Retinal pigment epithelial cell (primary cell): Measurements from ENCODE around the gene LEMD1.
A peak's percentile ranks its signal among the peaks of the same experiment; 100 is the strongest.

Experiments used
- DNase-seq: peaks from one replicate; pipeline ENCODE4 v3.0.0-alpha.2; 2010; ENCODE audit warnings: low read depth
- H3K4me3 ChIP-seq: 2 replicates; pipeline ENCODE4 v1.5.1; 2011; ENCODE audit warnings: mild to moderate bottlenecking, low read length, control low read depth, moderate library complexity
- TF ChIP-seq, protein P1 (sequence below): conservative IDR thresholded peaks from 2 replicates; pipeline ENCODE4 v1.5.1; 2011; ENCODE audit warnings: low read depth, low read length, control low read depth, inconsistent platforms

LEMD1 gene

DNA sequence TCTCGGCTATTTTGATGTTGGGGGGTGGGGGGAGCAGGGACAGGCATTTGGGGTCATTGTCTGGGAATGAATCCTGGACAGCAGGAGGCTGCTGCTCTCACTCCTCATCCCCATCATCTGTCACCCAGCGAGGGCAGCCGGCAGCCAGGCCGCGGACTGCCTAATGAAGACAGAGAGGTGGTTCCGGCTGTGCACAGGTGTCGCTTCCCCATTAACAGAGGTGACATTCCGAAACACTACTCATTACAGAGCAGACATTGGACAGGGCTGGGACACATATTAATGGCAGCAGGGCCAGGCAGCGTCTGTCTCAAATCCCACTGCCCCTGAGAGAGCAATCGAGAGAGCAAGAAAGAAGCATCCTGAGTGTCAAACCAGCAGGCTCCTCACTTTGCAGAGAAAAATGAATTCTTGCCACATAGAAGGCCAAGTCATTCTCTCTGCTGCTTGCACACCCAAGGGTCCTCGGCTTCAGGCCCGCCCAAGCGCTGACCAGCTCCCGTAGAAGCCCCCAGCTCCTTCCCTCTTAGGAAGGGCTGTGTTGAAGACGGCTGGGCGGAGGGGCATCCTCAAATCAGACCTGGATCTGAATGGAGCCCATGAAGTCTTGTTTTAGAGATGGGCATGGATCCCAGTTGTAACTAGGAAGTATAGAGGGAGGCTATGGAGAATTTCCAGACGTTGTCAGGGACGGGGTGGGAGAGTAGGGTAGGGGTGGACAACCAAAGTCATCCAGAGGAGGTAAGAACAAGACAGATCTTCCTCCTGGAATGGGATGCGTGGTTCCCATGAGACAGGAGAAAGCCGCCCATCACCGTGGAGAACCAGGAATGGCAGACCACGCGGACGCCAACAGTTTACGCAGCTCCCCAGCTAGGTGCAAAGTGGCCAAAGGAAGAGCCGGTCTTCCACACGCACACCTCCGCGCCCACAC is 8.2 kb upstream of the LEMD1 start:
- TF ChIP-seq, protein P1, sequence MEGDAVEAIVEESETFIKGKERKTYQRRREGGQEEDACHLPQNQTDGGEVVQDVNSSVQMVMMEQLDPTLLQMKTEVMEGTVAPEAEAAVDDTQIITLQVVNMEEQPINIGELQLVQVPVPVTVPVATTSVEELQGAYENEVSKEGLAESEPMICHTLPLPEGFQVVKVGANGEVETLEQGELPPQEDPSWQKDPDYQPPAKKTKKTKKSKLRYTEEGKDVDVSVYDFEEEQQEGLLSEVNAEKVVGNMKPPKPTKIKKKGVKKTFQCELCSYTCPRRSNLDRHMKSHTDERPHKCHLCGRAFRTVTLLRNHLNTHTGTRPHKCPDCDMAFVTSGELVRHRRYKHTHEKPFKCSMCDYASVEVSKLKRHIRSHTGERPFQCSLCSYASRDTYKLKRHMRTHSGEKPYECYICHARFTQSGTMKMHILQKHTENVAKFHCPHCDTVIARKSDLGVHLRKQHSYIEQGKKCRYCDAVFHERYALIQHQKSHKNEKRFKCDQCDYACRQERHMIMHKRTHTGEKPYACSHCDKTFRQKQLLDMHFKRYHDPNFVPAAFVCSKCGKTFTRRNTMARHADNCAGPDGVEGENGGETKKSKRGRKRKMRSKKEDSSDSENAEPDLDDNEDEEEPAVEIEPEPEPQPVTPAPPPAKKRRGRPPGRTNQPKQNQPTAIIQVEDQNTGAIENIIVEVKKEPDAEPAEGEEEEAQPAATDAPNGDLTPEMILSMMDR: no peak
- DNase-seq: no peak
- peak overlapping the region; percentile 56 for H3K4me3 ChIP-seq

DNA sequence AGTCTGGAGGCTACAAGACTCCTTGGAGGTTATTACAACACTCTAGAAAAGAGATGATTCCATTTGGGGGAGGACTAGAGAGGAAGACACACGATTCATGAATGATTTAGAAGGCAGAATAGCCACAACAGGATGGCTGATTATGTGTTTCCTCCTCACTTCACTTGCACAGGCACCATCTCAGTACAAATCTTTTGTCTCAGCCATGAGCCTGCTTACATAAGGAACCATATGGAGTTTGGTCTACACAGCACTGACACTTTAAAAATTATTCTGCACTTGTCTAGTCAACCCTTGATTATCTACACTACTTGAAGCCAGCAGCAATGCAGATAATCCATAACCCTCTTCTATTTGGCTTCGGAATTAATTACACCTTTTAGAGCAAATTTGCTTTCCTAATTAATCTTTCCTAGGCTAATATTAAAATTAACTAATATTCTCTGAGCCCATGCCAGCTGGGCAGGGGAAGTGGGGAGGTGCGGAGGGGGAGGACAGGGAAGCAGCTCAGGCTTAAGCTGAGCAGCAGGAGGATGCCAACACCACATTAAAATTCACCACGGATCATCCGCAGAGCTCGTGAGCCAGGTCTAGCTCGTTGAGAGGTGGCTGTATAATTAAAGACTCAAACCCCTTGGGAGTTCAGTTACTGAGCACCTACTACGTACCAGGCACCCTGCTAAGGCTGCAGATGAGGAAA is 3.2 kb upstream of the LEMD1 start:
- TF ChIP-seq, protein P1: no peak
- H3K4me3 ChIP-seq: no peak overlapping the region
- DNase-seq: no peak

DNA sequence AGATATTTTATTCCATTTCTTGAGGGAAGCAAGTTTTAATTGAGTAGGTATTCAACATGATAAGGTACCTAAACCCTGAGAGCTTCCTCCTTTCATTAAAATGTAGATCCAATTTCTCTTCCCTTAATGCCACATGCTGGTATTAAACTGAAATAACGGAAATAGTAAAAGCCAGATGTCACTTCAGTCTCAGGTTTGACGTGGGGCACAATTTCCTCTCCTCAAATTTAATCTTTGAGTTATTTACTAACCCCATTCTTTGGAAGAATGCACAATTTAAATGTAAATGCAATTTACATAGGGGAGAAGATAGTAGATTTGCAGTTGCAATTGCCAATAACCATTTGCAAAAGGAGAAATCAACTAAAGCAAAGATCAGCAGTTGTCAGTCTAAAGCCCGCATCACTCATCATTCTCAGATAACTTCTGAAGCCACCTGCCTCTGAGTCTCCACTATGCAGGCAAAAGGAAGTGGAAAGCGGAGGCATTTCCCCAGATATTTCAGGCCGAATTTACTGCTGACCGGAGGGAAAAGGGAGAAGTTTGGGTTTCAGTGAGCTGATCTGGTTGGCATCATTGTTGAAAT is 2.1 kb upstream of the LEMD1 start:
- DNase-seq: no peak
- H3K4me3 ChIP-seq: no peak overlapping the region
- TF ChIP-seq, protein P1: no peak

DNA sequence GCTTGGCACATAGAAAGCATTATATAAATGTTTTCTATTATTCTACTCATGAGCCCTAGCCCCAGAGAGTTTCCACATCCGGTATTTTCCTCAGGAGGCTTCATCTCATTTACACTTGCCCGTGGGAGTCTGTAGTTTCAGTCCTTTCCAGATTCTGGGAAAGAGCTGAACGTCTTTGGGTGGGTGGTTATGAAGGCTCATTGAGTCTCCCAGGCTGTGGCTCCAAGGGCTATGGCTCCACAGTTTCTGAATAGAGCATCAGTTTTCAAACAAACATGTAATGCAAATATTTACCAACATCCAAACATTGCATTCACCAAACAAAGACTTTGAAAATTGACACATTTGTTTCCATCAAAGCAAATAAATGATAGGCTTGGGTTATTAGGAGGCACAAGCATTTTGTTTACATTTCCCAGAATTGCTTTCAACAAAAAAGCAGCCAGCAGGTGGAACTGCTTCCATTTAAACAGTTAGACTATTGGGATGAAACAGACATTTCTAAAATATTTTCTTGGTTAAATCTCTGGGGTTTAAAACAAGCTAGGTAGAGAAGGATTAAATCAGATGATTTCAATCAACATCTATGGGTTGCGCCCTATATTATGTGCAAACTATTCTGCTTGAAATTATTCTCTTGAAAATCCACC is 1.3 kb upstream of the LEMD1 start:
- no peak overlapping the region for H3K4me3 ChIP-seq
- DNase-seq: no peak
- TF ChIP-seq, protein P1: peak; percentile 40

DNA sequence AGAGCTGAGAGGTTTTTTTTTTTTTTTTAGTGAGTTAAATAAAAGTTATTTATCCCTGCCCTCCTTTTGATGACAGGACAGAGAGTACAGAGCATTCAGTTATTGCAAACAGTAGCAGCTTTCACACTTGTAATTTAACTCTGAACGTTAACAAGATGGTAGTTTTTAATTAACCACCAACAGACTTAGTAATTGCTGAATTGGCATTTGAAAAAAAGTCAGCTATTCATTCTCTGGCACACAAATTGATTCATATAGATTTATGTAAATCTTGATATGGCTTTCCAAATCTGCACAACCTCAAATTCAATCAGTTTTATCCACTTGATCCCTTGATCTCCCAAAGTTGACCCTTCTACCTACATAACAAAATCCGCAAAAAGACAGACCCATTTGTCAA is 918 bp downstream of the LEMD1 start:
- H3K4me3 ChIP-seq: no peak overlapping the region
- TF ChIP-seq, protein P1: no peak

DNA sequence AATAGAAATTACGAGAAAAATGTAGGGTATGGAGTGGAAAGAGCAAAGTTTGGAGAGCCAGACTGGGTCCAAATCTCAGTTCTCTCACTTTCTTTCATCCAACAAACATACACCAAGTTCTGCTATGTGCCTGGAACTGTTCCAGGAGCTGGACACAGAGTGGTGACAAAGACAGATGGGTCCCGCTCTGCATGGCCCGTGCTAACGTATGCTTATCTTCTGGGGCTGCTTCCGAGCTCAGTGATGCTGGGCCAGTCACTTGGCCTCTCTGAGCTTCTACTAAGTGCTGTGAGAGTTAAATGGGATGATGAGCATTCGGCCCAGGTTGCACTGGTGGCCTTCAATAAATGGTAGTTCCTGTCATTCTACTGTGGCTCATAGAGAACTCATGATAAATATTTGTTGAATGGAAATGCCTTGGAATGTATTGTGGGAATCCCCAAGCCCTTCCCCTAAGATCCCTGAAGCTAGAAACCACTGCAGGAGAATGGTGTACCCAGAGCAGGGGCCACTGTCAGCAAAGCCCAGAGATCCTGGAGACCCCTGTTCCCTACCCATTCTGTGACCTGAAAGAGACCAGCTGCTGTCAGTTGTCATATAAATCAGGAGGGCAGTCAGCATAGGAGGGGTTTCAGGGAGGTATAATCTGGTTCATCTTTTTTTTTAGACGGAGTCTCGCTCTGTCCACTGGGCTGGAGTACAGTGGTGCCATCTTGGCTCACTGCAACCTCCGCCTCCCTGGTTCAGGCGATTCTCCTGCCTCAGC is 3.8 kb downstream of the LEMD1 start:
- H3K4me3 ChIP-seq: no peak overlapping the region
- TF ChIP-seq, protein P1: no peak
- DNase-seq: no peak

More for the DNA sequence above, 918 bp downstream of the LEMD1 start:
- no peak for DNase-seq
